Left lung (tissue), 10 donors: ENCODE results near the gene PDE8A. TPM values are rescaled to one million over a fixed set of nuclear protein-coding genes. Genes with fewer than 3 reads are reported as not detected.

Experiments used
- ATAC-seq: fragments of 200-7000 bp; cut with Tn5 transposase; one replicate; pipeline ENCODE4 v1.9.1; 2020; ENCODE audit warnings: moderate library complexity
- DNase-seq, 4 donors: peaks; one replicate each; pipeline ENCODE4 v3.0.0-alpha.2; 2013 to 2020
- H3K27ac ChIP-seq, 2 donors: fragments of 200-600 bp; sonication (generic) in 1 of 2; one replicate each; pipeline versions ENCODE4 v1.5.0 to v1.8.0; 2020 to 2021
- H3K27me3 ChIP-seq, 2 donors: fragments of 200-600 bp; sonication (generic) in 1 of 2; one replicate each; pipeline versions ENCODE4 v1.5.0 to v1.8.0; 2020 to 2021
- H3K36me3 ChIP-seq, 2 donors: fragments of 200-600 bp; sonication (generic) in 1 of 2; one replicate each; pipeline versions ENCODE4 v1.5.0 to v1.8.0; 2020 to 2021
- H3K4me1 ChIP-seq, 2 donors: fragments of 200-600 bp; one replicate each; pipeline ENCODE4 v1.8.0; 2021
- H3K4me3 ChIP-seq, 2 donors: fragments of 200-600 bp; sonication (generic) in 1 of 2; one replicate each; pipeline versions ENCODE4 v1.5.0 to v1.8.0; 2020 to 2021; ENCODE audit warnings: mild to moderate bottlenecking in 1 of 2
- H3K9me3 ChIP-seq, 2 donors: fragments of 200-600 bp; sonication (generic) in 1 of 2; one replicate each; pipeline versions ENCODE4 v1.5.0 to v1.8.0; 2020 to 2021
- CTCF ChIP-seq, 2 donors: fragments of 200-600 bp; sonication (generic) in 1 of 2; IDR thresholded peaks; one replicate each; pipeline versions ENCODE4 v1.5.0 to v1.8.0; 2021; ENCODE audit warnings: antibody characterized with exemption in 2 of 2
- intact Hi-C, 2 donors: fragments of 100-400 bp; cut with DNase I; formaldehyde crosslinking; loops; one replicate each; pipeline versions ENCODE4 v1.11.2 to v1.14.2; 2022
- polyA plus RNA-seq, 6 donors: library from polyadenylated mRNA; unstranded; fragments of 120-200 nt; gene quantifications; one replicate each; pipeline ENCODE4 v1.2.1, GENCODE V29; 2013; ENCODE audit not compliant: insufficient read length in 6 of 6
- total RNA-seq, 2 donors: library from RNA; stranded (reverse); fragmentation: NEBNext Ultra II Directional; extraction: Animal tissue kit (Norgen Biotek cat#: 25700); gene quantifications; one replicate each; pipeline ENCODE4 v1.2.1, GENCODE V29; 2021
- donor health status: DM: no; HTN: yes; CAD: no.
- donor health status: DM: no; HTN: no; CAD: no.

The PDE8A gene
- total and polyA plus RNA-seq, 8 donors: 30.4 to 64.0 (median 48.4) TPM

DNA sequence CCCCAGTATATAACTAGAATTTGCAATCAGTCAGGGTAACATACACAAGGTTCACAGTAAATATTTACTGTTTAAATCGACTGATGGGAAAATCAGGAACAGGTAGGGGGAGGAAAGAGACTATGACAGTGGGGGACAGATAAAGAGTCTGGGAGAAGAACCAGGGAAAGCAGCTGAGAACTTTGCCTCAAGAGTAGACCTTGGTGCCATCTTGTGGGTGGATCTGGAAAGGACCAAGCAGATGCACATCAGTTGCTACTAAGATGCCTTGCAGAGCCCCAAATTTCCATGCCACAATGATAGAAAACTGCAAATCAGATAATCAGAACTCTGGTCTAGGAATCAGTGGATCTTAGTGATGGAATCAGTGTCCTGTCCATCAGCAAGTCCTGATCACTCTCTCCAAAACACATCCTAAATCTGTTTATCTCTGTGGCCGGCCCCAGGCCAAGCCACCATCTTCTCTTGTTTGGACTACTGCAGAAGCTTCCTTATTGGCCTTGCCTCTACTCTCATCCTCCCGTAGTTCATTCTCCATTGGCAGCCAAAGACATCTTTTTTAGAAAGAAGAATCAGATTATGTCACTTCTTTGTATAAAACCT, 62.7 kb downstream of the PDE8A start:
- intact Hi-C loops: loop anchor here in 1 of 2 donors (10.0 kb wide), 1 partner anchor 90 kb away; no protein-coding TSS in a partner anchor
- DNase-seq (peak in 2 of 4 donors; percentile 34 to 67), ATAC-seq (peak; percentile 87)
- TF ChIP-seq CTCF (IDR thresholded peaks at IDR 0.05): peak; percentile 50 to 64
- H3K9me3 ChIP-seq: no peaks in the 10 kb centered on the region
- H3K4me1 ChIP-seq: peaks cover 13 to 32% of the 10 kb centered on the region in 2 donors
- no peaks in the 10 kb centered on the region for H3K27me3 ChIP-seq
- H3K36me3 ChIP-seq: no peaks in the 10 kb centered on the region
- no peak overlapping the region for H3K27ac ChIP-seq
- no peak overlapping the region for H3K4me3 ChIP-seq

DNA sequence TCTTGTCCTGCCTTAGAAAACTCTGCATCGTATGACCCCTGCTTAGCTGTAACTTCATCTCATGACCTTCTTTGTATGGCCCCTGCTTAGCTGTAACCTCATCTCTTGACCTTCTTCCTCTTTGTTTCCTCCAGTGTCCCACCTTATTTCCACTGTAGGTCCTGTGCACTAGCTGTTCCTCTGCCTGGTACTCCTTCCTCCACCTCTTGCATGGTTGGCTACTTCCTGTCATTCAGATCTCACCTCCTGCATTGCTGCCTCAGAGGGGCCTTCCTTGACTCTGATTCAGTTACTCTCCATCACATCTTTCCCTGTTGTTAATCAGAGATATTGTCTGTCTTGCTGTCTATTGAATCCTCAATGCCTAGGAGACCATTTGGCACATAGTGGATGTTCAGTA, 63.2 kb downstream of the PDE8A start:
- Histone ChIP-seq H3K4me1 (peaks cover 13 to 32% of the 10 kb centered on the region in 2 donors), H3K27me3 (no peaks in the 10 kb centered on the region), H3K27ac (no peak overlapping the region), H3K4me3 (no peak overlapping the region), H3K9me3 (no peaks in the 10 kb centered on the region), H3K36me3 (no peaks in the 10 kb centered on the region)
- ATAC-seq (no peak), DNase-seq (no peak)
- TF ChIP-seq CTCF (IDR thresholded peaks at IDR 0.05): no peak
- intact Hi-C loops: loop anchor here in 1 of 2 donors (10.0 kb wide), 1 partner anchor 90 kb away; no protein-coding TSS in a partner anchor

DNA sequence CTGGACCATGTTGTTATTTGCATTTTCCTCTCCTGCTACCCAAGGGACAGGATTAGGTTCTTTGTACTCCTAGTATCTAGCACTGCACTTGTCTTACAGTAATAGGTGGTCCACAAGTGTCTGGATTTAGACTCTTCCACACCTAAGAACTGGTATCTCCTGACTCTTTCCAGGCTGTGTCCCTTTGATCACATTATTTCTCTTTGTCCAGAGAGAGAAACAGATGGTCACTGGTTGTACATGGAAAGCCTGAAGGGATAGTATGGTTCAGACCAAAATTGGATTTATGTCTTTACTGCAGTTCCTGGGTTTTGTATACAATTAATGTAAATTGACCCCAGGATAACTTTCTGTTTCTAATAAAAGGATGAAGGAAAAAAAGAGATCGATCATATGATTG, 64.0 kb downstream of the PDE8A start:
- intact Hi-C loops: loop anchor here in 1 of 2 donors (10.0 kb wide), 1 partner anchor 91 kb away; no protein-coding TSS in a partner anchor
- ATAC-seq (no peak), DNase-seq (no peak)
- H3K36me3 ChIP-seq: no peaks in the 10 kb centered on the region
- H3K4me3 ChIP-seq: no peak overlapping the region
- no peaks in the 10 kb centered on the region for H3K9me3 ChIP-seq
- H3K27ac ChIP-seq: no peak overlapping the region
- H3K27me3 ChIP-seq: no peaks in the 10 kb centered on the region
- no peak for TF ChIP-seq CTCF (IDR thresholded peaks at IDR 0.05)
- peaks cover 13 to 32% of the 10 kb centered on the region in 2 donors for H3K4me1 ChIP-seq

DNA sequence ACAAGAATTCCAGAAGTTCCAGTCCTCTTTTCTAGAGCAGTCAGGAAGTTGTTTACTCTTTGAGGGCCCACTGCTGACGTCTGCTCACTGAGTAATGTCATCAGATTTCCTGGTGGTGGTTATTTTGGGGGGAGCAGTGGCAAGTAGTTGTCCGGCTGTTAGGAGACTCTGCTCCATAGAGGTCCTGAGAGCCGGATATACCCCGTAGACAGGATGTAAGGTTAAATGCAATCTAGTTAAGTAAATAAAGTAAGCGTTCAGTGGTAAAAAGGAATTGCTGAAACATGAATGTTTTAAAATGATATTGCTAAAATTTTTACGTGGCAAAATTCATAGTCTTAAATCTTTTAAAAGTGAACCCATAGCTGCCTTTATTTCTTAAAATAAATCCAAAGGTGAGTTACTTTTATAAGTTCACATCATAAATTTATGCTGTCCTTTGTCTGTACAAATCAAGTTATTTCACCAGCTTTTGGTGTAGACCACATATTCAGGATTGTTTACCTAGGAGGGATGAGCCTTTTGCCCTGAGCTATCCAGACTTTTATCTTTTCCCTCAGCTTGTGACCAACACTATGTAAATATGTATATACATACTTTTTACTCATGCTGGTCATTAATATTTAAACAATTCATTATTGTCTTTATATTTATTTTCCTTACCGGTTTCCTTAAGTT, 65.8 kb downstream of the PDE8A start:
- intact Hi-C loops: loop anchor here in 1 of 2 donors (10.0 kb wide), 1 partner anchor 93 kb away; no protein-coding TSS in a partner anchor
- Histone ChIP-seq H3K27ac (peak overlapping the region in 1 of 2 donors; percentile 40), H3K27me3 (no peaks in the 10 kb centered on the region)

More for the DNA sequence above, 65.8 kb downstream of the PDE8A start:
- peaks cover 13 to 26% of the 10 kb centered on the region in 2 donors for H3K4me1 ChIP-seq
- no peak overlapping the region for H3K4me3 ChIP-seq
- H3K36me3 ChIP-seq: no peaks in the 10 kb centered on the region
- DNase-seq: peak in 3 of 4 donors; percentile 37 to 69 (median 44)
- ATAC-seq: peak; percentile 83
- TF ChIP-seq CTCF (IDR thresholded peaks at IDR 0.05): no peak
- no peaks in the 10 kb centered on the region for H3K9me3 ChIP-seq
